Activated naive CD8-positive, alpha-beta T cell (primary cell): ENCODE results near the gene LOX.

Experiments used
- H3K27ac Mint-ChIP-seq: one replicate; pipeline ENCODE4 v1.8.0; 2021; ENCODE audit warnings: mixed read lengths
- H3K27me3 Mint-ChIP-seq: one replicate; pipeline ENCODE4 v1.8.0; 2021; ENCODE audit warnings: mixed read lengths
- H3K36me3 Mint-ChIP-seq: one replicate; pipeline ENCODE4 v1.8.0; 2021; ENCODE audit warnings: mixed read lengths
- H3K4me1 Mint-ChIP-seq: one replicate; pipeline ENCODE4 v1.8.0; 2021; ENCODE audit warnings: low read depth, mixed read lengths
- H3K4me3 Mint-ChIP-seq: one replicate; pipeline ENCODE4 v1.8.0; 2021; ENCODE audit warnings: mild to moderate bottlenecking, mixed read lengths
- H3K9me3 Mint-ChIP-seq: one replicate; pipeline ENCODE4 v1.8.0; 2021; ENCODE audit warnings: low read depth, mixed read lengths

LOX gene, protein sequence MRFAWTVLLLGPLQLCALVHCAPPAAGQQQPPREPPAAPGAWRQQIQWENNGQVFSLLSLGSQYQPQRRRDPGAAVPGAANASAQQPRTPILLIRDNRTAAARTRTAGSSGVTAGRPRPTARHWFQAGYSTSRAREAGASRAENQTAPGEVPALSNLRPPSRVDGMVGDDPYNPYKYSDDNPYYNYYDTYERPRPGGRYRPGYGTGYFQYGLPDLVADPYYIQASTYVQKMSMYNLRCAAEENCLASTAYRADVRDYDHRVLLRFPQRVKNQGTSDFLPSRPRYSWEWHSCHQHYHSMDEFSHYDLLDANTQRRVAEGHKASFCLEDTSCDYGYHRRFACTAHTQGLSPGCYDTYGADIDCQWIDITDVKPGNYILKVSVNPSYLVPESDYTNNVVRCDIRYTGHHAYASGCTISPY

DNA sequence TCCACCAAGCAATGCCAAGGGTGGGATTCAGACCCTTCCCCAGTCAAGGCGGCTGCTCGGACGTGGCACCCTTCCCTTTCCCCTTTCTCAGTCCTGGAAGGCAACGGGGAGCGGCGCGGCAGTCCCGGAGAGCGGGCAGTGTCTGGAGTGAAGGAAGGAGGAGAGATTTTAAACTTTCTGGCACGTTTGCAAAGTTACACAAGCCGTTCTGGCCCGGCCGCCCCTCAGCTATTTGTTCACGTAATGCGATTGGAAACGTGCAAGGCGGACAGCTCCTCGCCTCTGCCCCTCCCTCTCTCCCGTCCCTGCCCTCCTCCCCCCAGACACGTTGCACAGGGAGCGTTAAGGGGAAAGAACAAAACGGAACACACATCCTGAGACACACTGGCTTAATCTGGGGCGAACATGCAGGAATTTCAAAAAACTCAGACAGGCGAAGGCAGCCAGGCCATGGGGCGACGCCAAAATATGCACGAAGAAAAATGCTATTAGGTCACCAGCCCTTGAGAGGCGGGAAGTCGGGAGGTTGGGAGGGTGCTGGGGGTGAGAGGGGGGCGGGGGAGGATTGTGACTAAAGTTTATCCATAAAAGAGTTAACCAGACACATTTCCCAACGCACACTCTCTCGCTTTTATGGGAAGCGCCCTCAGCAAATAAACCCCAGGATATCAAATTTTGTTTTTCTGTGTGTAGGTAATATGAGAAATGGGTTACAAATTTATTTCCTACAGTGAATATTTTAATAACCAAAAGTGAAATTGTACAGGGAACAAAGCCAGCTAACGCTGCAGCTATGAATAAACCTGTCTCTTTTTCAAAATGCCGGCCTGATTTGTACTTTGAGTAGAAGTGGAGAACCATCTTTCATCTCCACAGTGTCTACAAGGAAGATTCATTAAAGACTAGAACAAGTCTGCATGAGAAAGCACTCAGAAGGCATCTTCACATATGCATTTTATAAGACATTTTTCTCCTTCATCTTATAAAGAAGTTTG, at the start of gene LOX:
LOX (minus strand) TSS at position 144 of the 995 bp plus-strand sequence. CDS start 274 bp downstream, outside the sequence.
- H3K4me3 Mint-ChIP-seq, result peak within 1 kb of the TSS; percentile 78
- H3K27me3 Mint-ChIP-seq, result peaks cover 37% of the 10 kb centered on the region
- H3K9me3 Mint-ChIP-seq, result no peaks in the 10 kb centered on the region
- no peak within 1 kb of the TSS for H3K27ac Mint-ChIP-seq
- H3K4me1 Mint-ChIP-seq, result peaks cover 16% of the 10 kb centered on the region
- no peaks in the 10 kb centered on the region for H3K36me3 Mint-ChIP-seq

DNA sequence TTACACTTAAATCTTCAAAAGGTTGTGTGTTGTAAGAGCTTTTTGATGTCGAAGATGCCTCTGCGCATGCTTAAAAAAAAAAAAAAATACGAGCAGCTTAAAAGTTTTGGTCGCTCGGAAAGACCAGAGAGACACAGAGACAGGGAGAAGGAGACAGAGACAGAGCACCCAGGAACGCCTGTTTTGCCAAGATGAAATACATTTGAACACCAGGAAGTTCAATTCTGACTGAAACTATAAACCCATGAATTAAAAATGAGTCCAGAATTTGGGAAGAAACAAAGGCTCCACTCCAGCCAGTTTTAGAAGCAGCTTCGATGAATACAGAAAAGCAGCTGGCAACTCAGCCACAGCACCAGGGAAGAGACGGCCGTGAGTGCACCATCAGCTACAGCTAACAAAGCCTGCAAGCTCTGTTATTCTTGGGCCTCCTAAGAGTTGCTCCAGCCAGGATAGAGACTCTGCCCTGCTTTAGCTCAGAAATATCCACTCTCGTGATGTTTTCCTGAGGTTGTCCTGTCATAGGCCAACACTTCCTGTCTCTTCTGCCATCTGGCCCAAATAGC, 48.8 kb upstream of the LOX start:
- Mint-ChIP-seq H3K27ac (no peak overlapping the region), H3K27me3 (no peaks in the 10 kb centered on the region), H3K36me3 (no peaks in the 10 kb centered on the region), H3K4me3 (no peak overlapping the region), H3K9me3 (no peaks in the 10 kb centered on the region), H3K4me1 (no peaks in the 10 kb centered on the region)

DNA sequence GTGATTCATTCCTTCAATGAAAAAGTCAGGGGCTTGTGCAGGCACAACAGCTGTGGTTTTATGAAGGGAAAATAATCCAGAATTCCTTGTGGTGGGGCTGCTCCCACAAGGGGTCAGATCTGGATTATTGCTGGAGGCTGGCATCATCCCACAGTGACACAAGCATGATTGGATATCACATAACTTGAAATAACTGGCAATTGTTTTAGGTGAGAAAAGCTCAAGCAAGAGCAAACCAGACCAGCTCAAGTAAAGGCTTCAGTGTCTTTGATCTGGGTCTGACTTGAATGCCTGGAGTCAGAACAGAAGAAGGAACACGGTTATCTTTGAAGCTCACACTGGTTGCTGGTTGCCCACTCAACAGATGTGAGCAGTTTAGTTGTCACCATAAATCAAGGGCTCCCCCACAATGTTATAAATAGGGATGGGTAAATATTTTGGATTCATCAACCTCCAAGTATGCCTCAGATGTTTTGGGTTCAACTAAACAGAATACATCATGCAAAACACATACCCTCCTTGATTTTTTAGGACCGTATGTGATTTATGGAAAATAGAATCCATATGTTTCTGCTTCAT, 48.2 kb upstream of the LOX start:
- Mint-ChIP-seq H3K4me1 (no peaks in the 10 kb centered on the region), H3K27ac (no peak overlapping the region), H3K4me3 (no peak overlapping the region), H3K36me3 (no peaks in the 10 kb centered on the region), H3K9me3 (no peaks in the 10 kb centered on the region), H3K27me3 (no peaks in the 10 kb centered on the region)

DNA sequence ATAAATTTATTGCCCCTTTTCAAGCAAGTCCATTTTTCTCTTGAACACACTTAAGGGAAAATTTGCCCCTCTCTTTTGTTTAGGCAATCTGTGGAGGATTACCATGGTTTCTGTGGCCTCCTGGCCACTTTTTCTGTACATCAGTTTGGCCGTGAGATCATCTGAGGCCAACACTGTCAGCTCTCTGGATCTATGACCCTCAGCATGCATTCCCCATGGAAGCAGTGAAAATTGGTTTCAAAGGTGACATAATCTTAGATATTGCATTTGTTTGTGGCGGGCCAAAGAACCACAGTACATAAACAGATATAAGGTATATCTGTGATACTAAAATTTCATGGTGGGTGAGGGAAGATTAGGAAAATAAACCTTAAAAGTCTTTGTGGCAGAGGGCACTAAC, 46.7 kb upstream of the LOX start:
- no peaks in the 10 kb centered on the region for H3K36me3 Mint-ChIP-seq
- H3K27ac Mint-ChIP-seq, result no peak overlapping the region
- H3K9me3 Mint-ChIP-seq, result no peaks in the 10 kb centered on the region
- H3K27me3 Mint-ChIP-seq, result peaks cover 2% of the 10 kb centered on the region
- no peaks in the 10 kb centered on the region for H3K4me1 Mint-ChIP-seq
- H3K4me3 Mint-ChIP-seq, result no peak overlapping the region

DNA sequence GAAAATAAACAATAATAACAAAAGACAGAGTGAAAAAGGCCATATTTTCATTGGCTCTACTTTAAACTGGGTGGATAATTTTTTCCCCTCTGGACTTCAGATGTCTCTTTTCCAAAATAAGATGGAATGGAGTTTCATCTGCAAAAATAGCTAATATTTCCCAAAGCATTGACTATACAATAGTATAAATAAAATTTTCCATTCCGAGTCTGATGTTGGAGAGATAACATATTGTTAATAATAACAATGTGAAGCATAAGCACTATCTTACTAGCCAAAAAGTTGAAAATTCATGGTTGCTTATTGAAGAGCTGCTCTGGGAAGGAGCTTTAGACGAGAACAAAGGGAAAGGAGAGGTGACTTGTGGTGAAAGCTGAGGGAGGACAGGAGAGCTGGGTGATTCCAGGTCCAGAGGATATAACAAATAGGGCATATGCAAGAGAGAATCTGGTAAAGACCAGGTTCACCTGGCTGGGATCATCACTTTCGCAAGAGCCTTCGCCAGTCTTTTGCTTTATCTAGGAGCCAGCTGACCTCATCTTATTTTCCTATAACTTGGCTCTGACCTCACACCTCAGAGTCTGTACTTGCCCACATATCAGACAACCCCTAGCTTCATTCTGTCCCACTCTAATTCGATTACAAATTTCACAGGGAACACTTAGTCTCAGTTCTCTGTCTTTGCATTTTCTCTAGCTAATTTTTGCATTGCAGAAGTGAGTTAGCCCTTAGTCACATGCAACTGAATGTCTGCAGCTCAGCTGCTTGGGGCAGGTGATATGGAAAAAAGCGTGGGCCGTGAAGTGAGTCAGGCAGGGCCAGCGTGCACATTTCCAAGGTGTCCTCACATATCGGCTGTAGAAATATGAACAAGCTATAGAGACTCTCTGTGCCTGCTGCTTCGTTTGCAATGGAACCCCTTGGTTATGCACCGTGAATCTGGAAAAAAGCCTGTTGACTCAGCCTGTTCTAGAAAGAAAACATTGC, 43.7 kb upstream of the LOX start:
- Mint-ChIP-seq H3K36me3 (no peaks in the 10 kb centered on the region), H3K4me1 (no peaks in the 10 kb centered on the region), H3K27ac (no peak overlapping the region), H3K9me3 (no peaks in the 10 kb centered on the region), H3K4me3 (no peak overlapping the region), H3K27me3 (peaks cover 2% of the 10 kb centered on the region)

DNA sequence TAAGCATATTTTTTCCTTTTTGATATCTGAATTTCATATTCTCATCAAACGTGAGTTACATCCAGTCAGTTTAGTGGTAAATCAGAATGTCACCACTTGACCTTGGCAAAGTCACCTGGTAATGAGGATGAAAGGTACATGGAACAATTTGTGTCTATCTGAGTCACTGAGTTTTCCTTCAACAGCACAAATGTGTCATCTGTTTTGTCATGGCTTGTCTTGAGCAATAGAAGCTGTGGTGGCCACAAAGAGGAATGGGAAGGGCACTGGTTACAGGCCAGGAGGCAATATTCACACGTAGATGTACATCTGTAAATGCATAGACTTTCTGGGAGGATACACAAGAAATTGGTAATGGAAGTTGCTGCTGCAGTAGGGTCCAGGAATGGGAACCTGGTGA, 42.9 kb upstream of the LOX start:
- Mint-ChIP-seq H3K36me3 (no peaks in the 10 kb centered on the region), H3K27me3 (peaks cover 2% of the 10 kb centered on the region), H3K4me1 (no peaks in the 10 kb centered on the region), H3K9me3 (no peaks in the 10 kb centered on the region), H3K27ac (no peak overlapping the region), H3K4me3 (no peak overlapping the region)

DNA sequence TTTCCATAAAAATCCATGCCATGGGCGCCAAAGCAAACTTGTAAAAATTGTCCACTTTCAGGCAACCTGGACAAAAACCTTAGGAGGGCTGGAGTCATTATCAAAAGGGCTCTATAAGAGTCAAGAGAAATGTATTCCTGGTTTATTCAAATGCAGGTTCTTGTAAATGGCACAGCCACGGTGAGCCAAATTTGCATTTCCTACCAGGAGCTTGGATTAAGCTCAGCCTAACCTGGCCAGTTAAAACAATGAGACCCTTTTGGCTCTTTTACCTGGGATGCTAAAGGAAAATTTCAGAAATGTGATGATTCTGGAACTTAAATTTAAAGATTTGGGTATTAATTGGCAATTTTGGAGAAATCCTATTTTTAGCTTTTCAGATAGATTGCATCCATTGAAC, 42.4 kb upstream of the LOX start:
- Mint-ChIP-seq H3K36me3 (no peaks in the 10 kb centered on the region), H3K27me3 (peaks cover 2% of the 10 kb centered on the region), H3K9me3 (no peaks in the 10 kb centered on the region), H3K4me3 (no peak overlapping the region), H3K4me1 (no peaks in the 10 kb centered on the region), H3K27ac (no peak overlapping the region)

DNA sequence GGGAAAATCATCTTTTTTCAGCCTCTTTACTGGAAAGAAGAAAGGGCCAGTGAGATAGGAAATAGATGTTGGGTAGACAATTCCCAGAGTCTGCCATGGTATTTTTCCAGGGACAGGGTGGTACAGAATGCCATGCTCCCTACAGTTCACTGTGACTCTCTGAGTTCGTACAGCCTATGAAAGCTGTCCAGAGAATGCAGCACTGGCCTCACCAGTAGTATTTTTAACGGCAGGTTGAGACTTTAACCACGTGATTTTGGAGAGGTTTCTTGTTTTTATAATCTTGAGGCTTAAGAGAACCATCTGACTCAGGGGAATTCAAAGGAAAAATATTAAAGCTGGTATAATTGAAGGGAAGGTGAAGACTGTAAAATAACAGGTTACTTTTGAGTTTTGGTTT, 41.1 kb upstream of the LOX start:
- Mint-ChIP-seq H3K9me3 (no peaks in the 10 kb centered on the region), H3K4me1 (no peaks in the 10 kb centered on the region), H3K4me3 (no peak overlapping the region), H3K27ac (no peak overlapping the region), H3K36me3 (no peaks in the 10 kb centered on the region), H3K27me3 (peaks cover 2% of the 10 kb centered on the region)

DNA sequence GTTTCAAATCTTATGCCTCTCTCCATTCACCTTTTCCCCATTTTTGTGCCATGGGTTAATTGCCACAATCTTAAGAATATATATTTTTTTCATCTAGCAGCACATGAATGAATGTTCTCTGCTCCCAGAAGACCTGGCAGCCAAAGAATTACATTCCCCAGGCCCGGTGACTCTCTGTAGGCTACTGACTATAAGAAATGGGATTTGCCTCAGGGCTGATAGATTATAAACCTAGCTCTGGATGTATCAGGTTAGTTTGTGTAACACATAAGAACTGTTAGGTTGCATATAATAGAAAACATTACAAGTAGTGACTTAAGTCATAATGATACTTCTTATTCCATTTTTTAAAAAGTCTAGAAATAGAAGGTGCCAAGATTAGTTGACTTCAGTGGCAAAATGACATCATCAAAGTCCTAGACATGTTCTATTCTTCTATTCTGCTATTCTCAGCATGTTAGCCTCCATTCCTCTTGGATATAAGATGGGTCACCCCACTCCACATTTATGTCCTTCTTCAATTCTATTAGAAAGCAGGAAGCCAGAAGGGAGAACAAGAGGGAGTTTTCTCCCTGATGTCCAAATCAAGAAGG, 40.4 kb upstream of the LOX start:
- Mint-ChIP-seq H3K4me1 (no peaks in the 10 kb centered on the region), H3K27me3 (peaks cover 2% of the 10 kb centered on the region), H3K9me3 (no peaks in the 10 kb centered on the region), H3K36me3 (no peaks in the 10 kb centered on the region), H3K4me3 (no peak overlapping the region), H3K27ac (no peak overlapping the region)

DNA sequence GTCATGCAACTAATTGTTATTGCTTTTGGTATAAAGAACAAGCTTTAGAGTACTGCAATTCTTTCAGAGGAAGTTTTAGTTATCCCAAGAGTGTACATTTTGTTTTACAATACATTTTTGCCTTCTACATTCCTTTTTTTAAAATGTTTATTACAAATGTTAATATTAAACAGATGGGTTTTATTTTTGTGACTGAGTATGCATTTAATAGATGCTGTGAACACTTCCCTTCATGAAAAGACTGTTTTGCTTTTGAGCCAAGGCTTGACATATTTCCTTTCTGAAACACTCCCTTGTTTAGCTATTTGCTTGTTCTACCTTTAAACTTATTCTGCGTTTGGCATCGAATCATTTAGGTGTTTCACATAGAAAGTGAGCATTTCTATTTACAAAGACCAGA, 36.4 kb upstream of the LOX start:
- H3K9me3 Mint-ChIP-seq, result no peaks in the 10 kb centered on the region
- H3K4me1 Mint-ChIP-seq, result no peaks in the 10 kb centered on the region
- H3K36me3 Mint-ChIP-seq, result no peaks in the 10 kb centered on the region
- H3K27me3 Mint-ChIP-seq, result no peaks in the 10 kb centered on the region
- no peak overlapping the region for H3K4me3 Mint-ChIP-seq
- H3K27ac Mint-ChIP-seq, result no peak overlapping the region

DNA sequence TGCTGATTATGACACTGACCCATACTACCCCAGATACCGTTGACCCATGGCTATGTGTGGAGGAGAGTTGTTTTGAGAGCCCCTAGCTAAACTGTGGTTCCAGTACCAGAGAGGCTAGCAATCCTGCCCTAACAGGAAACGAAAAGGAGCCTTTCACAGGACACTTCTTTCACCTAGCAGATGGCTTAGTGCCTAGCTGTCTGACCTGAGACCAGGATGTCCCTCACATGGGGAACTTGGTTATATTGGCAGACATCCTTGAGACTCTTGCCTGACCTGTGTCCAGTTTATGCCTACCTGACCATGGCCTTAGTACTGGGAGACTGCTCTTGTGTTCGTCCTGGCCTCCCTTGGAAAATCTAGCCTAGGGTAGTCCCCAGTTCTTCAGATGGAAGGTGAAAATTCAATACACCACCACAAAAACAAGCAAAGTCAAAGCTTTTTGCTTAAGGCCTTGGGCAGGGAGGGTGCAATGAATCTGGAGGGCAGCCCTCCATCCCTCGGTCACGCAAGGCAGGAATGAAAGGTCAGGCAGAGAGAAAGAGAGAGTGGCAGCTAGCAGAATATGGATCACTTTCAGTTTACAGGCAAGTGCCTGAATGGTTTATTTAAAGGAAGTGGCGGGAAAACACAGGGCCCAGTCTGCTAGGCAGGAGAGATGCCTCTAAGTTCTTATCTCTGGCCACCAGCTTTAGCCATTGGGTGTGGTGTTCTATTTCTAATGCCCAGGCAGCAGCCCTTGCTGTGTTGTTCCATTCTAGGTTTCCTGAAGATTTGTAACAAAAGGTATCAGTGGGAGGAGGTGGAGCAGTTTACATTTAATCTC, 34.9 kb upstream of the LOX start:
- Mint-ChIP-seq H3K9me3 (no peaks in the 10 kb centered on the region), H3K36me3 (no peaks in the 10 kb centered on the region), H3K4me3 (no peak overlapping the region), H3K27me3 (no peaks in the 10 kb centered on the region), H3K4me1 (no peaks in the 10 kb centered on the region), H3K27ac (no peak overlapping the region)

DNA sequence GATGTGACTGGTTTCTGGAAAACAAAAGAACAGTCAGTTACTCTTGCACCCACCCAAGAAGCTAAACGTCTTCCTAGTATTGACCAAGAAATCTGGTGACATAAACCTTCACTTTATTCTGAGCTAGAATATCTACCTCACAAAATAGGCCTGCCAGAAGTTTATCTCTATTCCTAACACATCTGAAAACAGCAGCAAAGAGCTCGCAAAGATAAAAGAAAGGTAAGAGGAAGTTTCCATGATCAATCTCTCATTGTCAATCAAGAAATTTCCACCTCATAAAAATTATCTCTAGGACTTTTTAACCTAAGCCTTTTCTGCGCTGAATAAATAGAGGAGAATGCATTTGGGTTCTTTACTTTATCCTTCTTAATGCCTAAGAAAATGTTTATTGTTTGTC, 34.0 kb upstream of the LOX start:
- Mint-ChIP-seq H3K4me3 (no peak overlapping the region), H3K27me3 (no peaks in the 10 kb centered on the region), H3K36me3 (no peaks in the 10 kb centered on the region), H3K4me1 (no peaks in the 10 kb centered on the region), H3K9me3 (no peaks in the 10 kb centered on the region), H3K27ac (no peak overlapping the region)

DNA sequence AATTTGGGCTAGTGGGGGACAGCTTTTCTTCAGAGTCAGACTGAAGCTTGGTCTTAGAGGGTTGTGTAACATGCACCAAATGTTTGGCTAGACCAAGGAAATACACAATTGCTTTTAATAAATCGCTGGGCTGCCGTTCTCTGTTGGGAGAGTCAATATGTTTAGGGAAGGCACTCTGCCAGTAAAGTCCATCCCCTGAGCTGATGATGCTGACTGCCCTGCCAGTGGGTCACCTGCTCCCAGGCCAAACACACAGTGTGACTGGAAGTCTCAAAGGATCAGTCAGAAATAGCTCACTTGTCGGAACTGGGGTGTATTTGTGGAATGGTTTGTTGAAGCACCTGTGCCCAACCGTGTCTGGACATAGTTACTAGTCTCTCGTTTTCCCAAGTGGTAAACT, 33.4 kb upstream of the LOX start:
- Mint-ChIP-seq H3K4me3 (no peak overlapping the region), H3K9me3 (no peaks in the 10 kb centered on the region), H3K27ac (no peak overlapping the region), H3K36me3 (no peaks in the 10 kb centered on the region), H3K27me3 (no peaks in the 10 kb centered on the region), H3K4me1 (no peaks in the 10 kb centered on the region)
